ENCODE measurements around the gene GTF2IRD2.
"Not testable (repeated sequence)": the region's sequence is repeated elsewhere in the genome, so short reads cannot be mapped to it uniquely, and the experiment has no call there.

The GTF2IRD2 gene

GRCh38 chr7:74783595-74783994 lies 67.8 kb downstream of the GTF2IRD2 start:
- DNase-seq, result not testable (repeated sequence)

GRCh38 chr7:74781746-74782145 lies 69.7 kb downstream of the GTF2IRD2 start:
- DNase-seq, result not testable (repeated sequence)

GRCh38 chr7:74779053-74779452 lies 72.4 kb downstream of the GTF2IRD2 start:
- DNase-seq, result not testable (repeated sequence)

GRCh38 chr7:74775111-74775510 lies 76.3 kb downstream of the GTF2IRD2 start:
- not testable (repeated sequence) for DNase-seq

GRCh38 chr7:74773760-74774750 lies 77.3 kb downstream of the GTF2IRD2 start, which contains the start of gene NCF1:
NCF1 (plus strand) TSS chr7:74774011; CDS start chr7:74774032, 21 bp downstream.
- DNase-seq, result not testable (repeated sequence)

GRCh38 chr7:74772093-74772492 lies 79.3 kb downstream of the GTF2IRD2 start:
- DNase-seq, result not testable (repeated sequence)

- DNase-seq, result not testable (repeated sequence)
Observed at GRCh38 chr7:74770062-74770461, 81.3 kb downstream of the GTF2IRD2 start.

- DNase-seq, result not testable (repeated sequence)
Observed at GRCh38 chr7:74766991-74767390, 84.4 kb downstream of the GTF2IRD2 start.

- DNase-seq, result not testable (repeated sequence)
Observed at GRCh38 chr7:74766509-74766908, 84.9 kb downstream of the GTF2IRD2 start.

- not testable (repeated sequence) for DNase-seq
Observed at GRCh38 chr7:74765205-74765918, 86.0 kb downstream of the GTF2IRD2 start.

- DNase-seq, result not testable (repeated sequence)
Observed at GRCh38 chr7:74758982-74759381, 92.4 kb downstream of the GTF2IRD2 start.

- DNase-seq, result not testable (repeated sequence)
Observed at GRCh38 chr7:74758268-74758667, 93.1 kb downstream of the GTF2IRD2 start.

- not testable (repeated sequence) for DNase-seq
Observed at GRCh38 chr7:74756673-74757072, 94.7 kb downstream of the GTF2IRD2 start.

GRCh38 chr7:74753921-74754482 lies 97.4 kb downstream of the GTF2IRD2 start:
- DNase-seq, result not testable (repeated sequence)

Data from AML-193 (cell line).